Measurements from ENCODE around the gene FCRL6.

DNA sequence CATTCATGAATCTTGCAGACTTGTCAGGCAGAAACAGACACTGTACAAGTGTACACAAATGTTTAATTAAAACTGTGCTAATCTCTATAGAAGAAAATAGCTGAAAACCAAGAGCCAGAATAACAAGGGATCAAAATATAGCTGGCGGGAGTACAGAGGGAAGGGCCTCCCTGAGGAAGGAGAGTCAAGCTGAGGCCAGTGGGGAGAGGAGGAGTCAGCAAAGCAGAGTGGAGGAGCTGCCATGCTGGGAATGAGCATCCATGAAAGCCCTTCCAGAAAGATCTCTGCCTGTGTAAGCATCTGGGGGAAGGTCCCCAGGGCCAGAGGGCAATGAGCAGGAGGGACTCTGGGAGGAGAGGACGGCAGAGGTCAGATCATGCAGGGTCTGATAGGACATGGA is 39.6 kb downstream of the FCRL6 start:
- TF ChIP-seq, protein P1, sequence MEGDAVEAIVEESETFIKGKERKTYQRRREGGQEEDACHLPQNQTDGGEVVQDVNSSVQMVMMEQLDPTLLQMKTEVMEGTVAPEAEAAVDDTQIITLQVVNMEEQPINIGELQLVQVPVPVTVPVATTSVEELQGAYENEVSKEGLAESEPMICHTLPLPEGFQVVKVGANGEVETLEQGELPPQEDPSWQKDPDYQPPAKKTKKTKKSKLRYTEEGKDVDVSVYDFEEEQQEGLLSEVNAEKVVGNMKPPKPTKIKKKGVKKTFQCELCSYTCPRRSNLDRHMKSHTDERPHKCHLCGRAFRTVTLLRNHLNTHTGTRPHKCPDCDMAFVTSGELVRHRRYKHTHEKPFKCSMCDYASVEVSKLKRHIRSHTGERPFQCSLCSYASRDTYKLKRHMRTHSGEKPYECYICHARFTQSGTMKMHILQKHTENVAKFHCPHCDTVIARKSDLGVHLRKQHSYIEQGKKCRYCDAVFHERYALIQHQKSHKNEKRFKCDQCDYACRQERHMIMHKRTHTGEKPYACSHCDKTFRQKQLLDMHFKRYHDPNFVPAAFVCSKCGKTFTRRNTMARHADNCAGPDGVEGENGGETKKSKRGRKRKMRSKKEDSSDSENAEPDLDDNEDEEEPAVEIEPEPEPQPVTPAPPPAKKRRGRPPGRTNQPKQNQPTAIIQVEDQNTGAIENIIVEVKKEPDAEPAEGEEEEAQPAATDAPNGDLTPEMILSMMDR (IDR thresholded peaks at IDR 0.05) = no peak
- no peak for TF ChIP-seq POLR2A (IDR thresholded peaks at IDR 0.05)

Data from tibial nerve (tissue), 3 donors.